ENCODE data around the gene ST6GALNAC3.

DNA sequence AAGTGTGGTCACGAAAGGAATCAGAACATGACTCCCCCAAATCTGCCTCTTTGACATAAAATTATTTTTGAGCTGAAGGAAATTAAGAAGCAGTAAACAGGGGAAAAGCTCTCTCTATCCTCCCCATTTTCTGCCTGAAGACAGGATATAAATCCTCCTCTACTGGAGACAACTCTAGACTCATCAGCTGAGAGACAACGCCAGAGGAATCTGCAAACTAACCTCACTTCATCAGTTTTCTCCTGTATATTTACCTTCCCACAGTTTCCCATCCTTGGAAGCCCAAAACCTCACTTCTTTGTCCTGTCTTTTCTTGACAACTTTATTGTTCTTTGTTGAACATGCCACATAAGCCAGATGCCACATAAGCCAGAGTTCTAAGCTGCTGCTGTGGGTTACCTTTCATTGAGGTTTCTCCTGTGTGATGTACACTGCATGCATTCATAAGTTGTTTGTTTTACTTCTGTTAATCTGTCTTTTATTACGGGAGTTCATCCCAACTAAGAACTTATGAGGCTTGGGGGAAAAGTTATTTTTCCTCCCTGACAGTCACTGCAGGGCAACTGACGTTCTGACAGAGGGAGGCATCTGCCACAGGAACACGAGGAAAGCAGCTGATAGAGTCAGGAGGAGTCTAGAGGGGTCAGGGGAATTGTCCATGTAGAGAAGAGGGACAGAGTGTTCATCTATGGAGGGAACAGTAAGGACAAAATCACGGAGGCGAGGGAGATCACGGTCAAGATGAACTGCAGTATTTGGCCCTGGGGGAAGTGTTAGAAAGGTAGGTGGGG, 19.2 kb downstream of the ST6GALNAC3 start:
- TF ChIP-seq, protein P1, sequence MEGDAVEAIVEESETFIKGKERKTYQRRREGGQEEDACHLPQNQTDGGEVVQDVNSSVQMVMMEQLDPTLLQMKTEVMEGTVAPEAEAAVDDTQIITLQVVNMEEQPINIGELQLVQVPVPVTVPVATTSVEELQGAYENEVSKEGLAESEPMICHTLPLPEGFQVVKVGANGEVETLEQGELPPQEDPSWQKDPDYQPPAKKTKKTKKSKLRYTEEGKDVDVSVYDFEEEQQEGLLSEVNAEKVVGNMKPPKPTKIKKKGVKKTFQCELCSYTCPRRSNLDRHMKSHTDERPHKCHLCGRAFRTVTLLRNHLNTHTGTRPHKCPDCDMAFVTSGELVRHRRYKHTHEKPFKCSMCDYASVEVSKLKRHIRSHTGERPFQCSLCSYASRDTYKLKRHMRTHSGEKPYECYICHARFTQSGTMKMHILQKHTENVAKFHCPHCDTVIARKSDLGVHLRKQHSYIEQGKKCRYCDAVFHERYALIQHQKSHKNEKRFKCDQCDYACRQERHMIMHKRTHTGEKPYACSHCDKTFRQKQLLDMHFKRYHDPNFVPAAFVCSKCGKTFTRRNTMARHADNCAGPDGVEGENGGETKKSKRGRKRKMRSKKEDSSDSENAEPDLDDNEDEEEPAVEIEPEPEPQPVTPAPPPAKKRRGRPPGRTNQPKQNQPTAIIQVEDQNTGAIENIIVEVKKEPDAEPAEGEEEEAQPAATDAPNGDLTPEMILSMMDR (IDR thresholded peaks at IDR 0.05): no peak
- no peak for TF ChIP-seq POLR2A (IDR thresholded peaks at IDR 0.05)
